Omental fat pad (tissue), 4 donors: Measurements from ENCODE around the gene SEPTIN10. TPM values are rescaled to one million over a fixed set of nuclear protein-coding genes. Genes with fewer than 3 reads are reported as not detected.

Experiments used
- ATAC-seq: fragments of 150-250 bp; one replicate; pipeline ENCODE4 v1.9.1; 2016; ENCODE audit warnings: mild to moderate bottlenecking, moderate library complexity; ENCODE audit not compliant: low FRiP score
- DNase-seq: peaks from one replicate; pipeline ENCODE4 v3.0.0-alpha.2; 2019; ENCODE audit warnings: low spot score
- total RNA-seq, 4 donors: library from RNA; depleted of rRNA; stranded (reverse); fragments of >200 nt; gene quantifications; one replicate each; pipeline ENCODE4 v1.1.0, GENCODE V29; 2016
- TF ChIP-seq, protein P1 (sequence below), 3 donors: fragments of 450-650 bp; IDR thresholded peaks; one replicate each; pipeline ENCODE4 v1.5.1; 2016 to 2017; ENCODE audit warnings: antibody characterized with exemption in 3 of 3, mild to moderate bottlenecking in 3 of 3, moderate library complexity in 2 of 3

The SEPTIN10 gene
- 100 to 1,000 TPM in 1 of 4 donors, 10 to 100 TPM in 3; 55.0 to 116 (median 75.1) TPM for total RNA-seq

GRCh38 chr2:109613922-109614714 lies at the start of gene SEPTIN10, which contains the start of gene SOWAHC:
SEPTIN10 (minus strand) TSS chr2:109613966; CDS start chr2:109613827, 139 bp downstream.
SOWAHC (plus strand) TSS chr2:109614364; CDS start chr2:109614490, 126 bp downstream.
- TF ChIP-seq, protein P1, sequence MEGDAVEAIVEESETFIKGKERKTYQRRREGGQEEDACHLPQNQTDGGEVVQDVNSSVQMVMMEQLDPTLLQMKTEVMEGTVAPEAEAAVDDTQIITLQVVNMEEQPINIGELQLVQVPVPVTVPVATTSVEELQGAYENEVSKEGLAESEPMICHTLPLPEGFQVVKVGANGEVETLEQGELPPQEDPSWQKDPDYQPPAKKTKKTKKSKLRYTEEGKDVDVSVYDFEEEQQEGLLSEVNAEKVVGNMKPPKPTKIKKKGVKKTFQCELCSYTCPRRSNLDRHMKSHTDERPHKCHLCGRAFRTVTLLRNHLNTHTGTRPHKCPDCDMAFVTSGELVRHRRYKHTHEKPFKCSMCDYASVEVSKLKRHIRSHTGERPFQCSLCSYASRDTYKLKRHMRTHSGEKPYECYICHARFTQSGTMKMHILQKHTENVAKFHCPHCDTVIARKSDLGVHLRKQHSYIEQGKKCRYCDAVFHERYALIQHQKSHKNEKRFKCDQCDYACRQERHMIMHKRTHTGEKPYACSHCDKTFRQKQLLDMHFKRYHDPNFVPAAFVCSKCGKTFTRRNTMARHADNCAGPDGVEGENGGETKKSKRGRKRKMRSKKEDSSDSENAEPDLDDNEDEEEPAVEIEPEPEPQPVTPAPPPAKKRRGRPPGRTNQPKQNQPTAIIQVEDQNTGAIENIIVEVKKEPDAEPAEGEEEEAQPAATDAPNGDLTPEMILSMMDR (IDR thresholded peaks at IDR 0.05), result no peak
- ATAC-seq (peak; percentile 95), DNase-seq (peak; percentile 85)

GRCh38 chr2:109662889-109663288 lies 49.1 kb upstream of the SEPTIN10 start:
- no peak for ATAC-seq
- no peak for DNase-seq
- TF ChIP-seq, protein P1 (IDR thresholded peaks at IDR 0.05), result no peak

- ATAC-seq, result peak; percentile 24
- TF ChIP-seq, protein P1 (IDR thresholded peaks at IDR 0.05), result no peak
- no peak for DNase-seq
Observed at GRCh38 chr2:109660046-109660860, 46.5 kb upstream of the SEPTIN10 start.

DNA sequence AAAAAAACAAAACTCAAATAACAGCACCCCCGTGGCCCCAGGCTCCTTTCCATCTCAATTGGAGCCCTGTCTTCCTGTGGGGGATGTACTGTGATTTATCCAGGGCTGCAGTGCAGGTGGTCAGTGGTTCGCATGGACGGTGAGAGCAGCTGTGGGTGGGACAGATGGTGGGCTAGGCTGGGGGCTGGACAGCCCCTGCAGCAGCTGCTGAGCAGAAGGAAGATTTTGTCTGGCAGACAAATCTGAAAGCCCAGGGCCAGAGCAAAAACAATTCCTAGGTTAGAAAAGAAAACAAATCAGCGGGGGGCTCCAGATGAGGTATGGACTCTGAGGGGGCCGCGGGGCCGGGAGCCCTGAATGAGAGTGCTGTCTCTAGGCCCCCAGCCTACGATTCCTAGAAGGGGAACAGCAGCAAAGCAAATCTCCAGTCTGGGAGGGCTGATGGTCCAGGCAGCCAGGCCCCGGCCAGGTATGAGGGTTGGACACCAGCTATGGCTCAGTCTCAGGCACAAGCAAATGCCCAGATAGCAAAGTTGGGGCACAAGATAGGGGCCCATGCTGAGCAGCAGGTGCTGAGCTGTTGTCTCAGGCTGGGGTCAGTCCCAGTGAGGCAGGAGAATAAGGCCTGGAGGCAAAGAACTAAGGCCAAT lies 45.8 kb upstream of the SEPTIN10 start:
- no peak for DNase-seq
- TF ChIP-seq, protein P1 (IDR thresholded peaks at IDR 0.05), result no peak
- no peak for ATAC-seq

DNA sequence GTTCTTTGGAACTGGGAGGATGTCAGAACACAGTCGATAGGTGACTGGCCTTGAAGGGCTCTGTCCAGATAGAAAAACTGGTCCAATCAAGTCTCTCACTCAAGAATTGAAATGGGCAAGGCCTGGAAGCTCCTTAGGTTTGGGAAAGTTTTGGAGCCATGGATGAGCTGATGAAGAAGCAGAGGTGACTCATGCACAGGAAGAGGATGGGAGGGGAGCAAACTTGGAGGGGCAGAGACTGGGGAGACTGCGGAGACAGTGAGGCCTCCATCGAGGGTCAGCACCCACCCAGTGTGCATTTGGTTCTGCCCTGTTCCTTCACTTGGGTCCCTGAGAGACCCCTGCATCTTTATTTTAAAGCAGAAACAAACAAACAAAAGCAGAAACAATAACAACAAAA lies 41.5 kb upstream of the SEPTIN10 start:
- ATAC-seq, result no peak
- no peak for DNase-seq
- TF ChIP-seq, protein P1 (IDR thresholded peaks at IDR 0.05), result no peak

GRCh38 chr2:109654326-109655050 lies 40.7 kb upstream of the SEPTIN10 start:
- DNase-seq (no peak), ATAC-seq (no peak)
- TF ChIP-seq, protein P1 (IDR thresholded peaks at IDR 0.05), result no peak
